ENCODE data around the gene TPK1. TPM values are rescaled to one million over a fixed set of nuclear protein-coding genes. Genes with fewer than 3 reads are reported as not detected.

TPK1 gene
- total and polyA plus RNA-seq, 2 of the 13 experiments (the other 11 are each of a cell fraction or from before 2014, with no cell fraction given) = 1.0 to 1.2 TPM

DNA sequence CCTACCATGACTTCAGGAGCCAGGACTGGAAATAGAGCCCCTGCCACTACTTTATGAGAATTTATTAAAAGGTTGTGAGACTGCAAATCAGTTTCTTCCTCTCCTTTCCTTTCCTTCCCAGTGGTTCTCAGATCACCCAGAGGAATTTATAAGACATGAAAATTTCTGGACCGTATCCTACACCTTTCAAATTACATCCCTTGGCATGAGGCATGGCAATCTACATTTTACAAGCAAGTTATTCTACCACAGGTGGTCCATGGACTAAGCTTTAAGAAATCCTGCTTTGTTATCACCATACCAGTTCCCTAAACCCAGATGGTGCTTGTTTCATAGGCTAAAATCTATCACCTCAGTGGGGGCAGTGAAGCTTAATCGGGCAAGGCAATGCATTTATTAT lies 66.5 kb downstream of the TPK1 start:
- intact Hi-C loops (cut with micrococcal nuclease; ENCODE audit: unreplicated experiment) = no loop called here

More for the DNA sequence above, 66.5 kb downstream of the TPK1 start:
- no peaks in the 10 kb centered on the region for H3K4me1 ChIP-seq (ENCODE audit: insufficient read depth, low read length)
- H3K4me2 ChIP-seq (ENCODE audit: low read depth, low read length) = no peak overlapping the region
- H3K27me3 ChIP-seq (ENCODE audit: control insufficient read depth in 1 of 2, insufficient read depth in 2 of 2, low read length in 2 of 2) = no peaks in the 10 kb centered on the region
- no peak overlapping the region for H2AFZ ChIP-seq (ENCODE audit: low read length)
- H3K79me2 ChIP-seq (ENCODE audit: insufficient read depth, low read length) = no peaks in the 10 kb centered on the region
- ChIA-PET CTCF (ENCODE audit: low intra/inter-chr PET ratio, low total read pairs) (no interaction called here), POLR2A (no interaction called here)
- no peak overlapping the region for H3K4me3 ChIP-seq (replicated peaks in 1 of 3; ENCODE audit: insufficient read depth in 1 of 3, low read depth in 2 of 3, low read length in 3 of 3)
- H3K36me3 ChIP-seq (replicated peaks in 1 of 2; ENCODE audit: control insufficient read depth in 1 of 2, insufficient read depth in 2 of 2, low read length in 2 of 2) = no peaks in the 10 kb centered on the region
- H3K9ac ChIP-seq (ENCODE audit: insufficient read depth, low read depth, low read length) = no peak overlapping the region
- no peaks in the 10 kb centered on the region for H3K9me3 ChIP-seq (ENCODE audit: low read length)
- in situ Hi-C loops (cut with HindIII; ENCODE audit: extremely low pct_ligation_motif_present, low pct_unique_long_range_greater_than_20kb) = no loop called here
- ATAC-seq (no peak), FAIRE-seq (no peak), DNase-seq (ENCODE audit: low spot score) (no peak)
- WGBS (ENCODE audit: low lambda C conversion rate) = 0% methylated on average over 2 of the region's 2 CpGs
- no TSS peak for BruUV-seq (replicated peaks)
- H3K27ac ChIP-seq (ENCODE audit: extremely low read length, insufficient read depth, low read length) = no peak overlapping the region
- no peak for TF ChIP-seq SIX1 (CRISPR knock-in tag; IDR thresholded peaks at IDR 0.05; ENCODE audit: borderline replicate concordance)
- TF ChIP-seq ZFP90 (CRISPR knock-in tag; IDR thresholded peaks at IDR 0.05; ENCODE audit: borderline replicate concordance) = no peak
- TF ChIP-seq SAFB2 (CRISPR knock-in tag; IDR thresholded peaks at IDR 0.05; ENCODE audit: borderline replicate concordance, low read depth) = no peak
- TF ChIP-seq, protein P1, sequence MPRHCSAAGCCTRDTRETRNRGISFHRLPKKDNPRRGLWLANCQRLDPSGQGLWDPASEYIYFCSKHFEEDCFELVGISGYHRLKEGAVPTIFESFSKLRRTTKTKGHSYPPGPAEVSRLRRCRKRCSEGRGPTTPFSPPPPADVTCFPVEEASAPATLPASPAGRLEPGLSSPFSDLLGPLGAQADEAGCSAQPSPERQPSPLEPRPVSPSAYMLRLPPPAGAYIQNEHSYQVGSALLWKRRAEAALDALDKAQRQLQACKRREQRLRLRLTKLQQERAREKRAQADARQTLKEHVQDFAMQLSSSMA (CRISPR knock-in tag; IDR thresholded peaks at IDR 0.05) = no peak
- no peak for TF ChIP-seq MBD4 (IDR thresholded peaks at IDR 0.05; ENCODE audit: borderline replicate concordance, low read length)
- TF ChIP-seq, protein P2, sequence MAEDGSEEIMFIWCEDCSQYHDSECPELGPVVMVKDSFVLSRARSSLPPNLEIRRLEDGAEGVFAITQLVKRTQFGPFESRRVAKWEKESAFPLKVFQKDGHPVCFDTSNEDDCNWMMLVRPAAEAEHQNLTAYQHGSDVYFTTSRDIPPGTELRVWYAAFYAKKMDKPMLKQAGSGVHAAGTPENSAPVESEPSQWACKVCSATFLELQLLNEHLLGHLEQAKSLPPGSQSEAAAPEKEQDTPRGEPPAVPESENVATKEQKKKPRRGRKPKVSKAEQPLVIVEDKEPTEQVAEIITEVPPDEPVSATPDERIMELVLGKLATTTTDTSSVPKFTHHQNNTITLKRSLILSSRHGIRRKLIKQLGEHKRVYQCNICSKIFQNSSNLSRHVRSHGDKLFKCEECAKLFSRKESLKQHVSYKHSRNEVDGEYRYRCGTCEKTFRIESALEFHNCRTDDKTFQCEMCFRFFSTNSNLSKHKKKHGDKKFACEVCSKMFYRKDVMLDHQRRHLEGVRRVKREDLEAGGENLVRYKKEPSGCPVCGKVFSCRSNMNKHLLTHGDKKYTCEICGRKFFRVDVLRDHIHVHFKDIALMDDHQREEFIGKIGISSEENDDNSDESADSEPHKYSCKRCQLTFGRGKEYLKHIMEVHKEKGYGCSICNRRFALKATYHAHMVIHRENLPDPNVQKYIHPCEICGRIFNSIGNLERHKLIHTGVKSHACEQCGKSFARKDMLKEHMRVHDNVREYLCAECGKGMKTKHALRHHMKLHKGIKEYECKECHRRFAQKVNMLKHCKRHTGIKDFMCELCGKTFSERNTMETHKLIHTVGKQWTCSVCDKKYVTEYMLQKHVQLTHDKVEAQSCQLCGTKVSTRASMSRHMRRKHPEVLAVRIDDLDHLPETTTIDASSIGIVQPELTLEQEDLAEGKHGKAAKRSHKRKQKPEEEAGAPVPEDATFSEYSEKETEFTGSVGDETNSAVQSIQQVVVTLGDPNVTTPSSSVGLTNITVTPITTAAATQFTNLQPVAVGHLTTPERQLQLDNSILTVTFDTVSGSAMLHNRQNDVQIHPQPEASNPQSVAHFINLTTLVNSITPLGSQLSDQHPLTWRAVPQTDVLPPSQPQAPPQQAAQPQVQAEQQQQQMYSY (CRISPR knock-in tag; IDR thresholded peaks at IDR 0.05) = no peak
- no peak for TF ChIP-seq ARID2 (CRISPR knock-in tag; IDR thresholded peaks at IDR 0.05; ENCODE audit: borderline replicate concordance)
- H4K20me1 ChIP-seq (ENCODE audit: insufficient read depth, low read length) = no peaks in the 10 kb centered on the region

Measured in HepG2 (cell line).